ENCODE data around the gene HES3.

Gene HES3

DNA sequence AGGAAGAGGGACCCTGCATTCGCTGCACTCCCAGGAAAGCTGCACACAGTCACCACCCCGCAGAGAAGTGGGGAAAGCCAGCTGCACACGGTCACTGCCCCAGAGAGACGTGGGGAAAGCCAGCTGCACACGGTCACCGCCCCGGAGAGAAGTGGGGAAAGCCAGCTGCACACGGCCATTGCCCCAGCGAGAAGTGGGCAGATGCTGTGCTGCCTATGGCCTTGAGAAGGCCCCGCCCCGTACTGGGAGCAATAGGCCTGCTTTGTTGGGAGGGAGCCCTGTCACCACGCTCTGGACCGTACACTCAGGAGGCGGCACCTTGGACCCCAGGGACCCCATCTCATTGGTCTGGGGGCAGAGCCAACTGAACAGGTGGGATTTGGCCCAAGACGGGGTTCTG is 21.2 kb downstream of the HES3 start:
- DNase-seq: no peak

DNA sequence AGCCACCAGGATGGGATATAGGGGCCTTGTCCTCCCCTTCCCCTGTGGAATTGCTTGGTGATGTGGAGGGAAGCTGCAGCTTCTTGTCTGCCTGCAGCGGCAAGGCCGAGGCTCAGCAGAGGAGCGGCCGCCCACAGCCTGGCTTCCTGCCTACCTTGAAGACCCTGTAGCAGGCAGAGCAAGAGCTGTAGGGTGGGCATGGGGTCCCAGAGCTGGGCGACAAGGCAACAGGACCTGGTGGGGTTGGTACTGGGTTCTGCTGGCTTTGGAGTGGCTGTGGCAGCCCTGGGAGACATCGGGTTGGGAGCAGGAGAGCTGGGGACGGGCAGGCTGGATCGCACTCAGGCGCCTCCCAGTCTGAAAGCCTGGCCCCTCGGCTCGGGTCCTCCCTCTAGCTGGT is 22.7 kb downstream of the HES3 start:
- no peak for DNase-seq

DNA sequence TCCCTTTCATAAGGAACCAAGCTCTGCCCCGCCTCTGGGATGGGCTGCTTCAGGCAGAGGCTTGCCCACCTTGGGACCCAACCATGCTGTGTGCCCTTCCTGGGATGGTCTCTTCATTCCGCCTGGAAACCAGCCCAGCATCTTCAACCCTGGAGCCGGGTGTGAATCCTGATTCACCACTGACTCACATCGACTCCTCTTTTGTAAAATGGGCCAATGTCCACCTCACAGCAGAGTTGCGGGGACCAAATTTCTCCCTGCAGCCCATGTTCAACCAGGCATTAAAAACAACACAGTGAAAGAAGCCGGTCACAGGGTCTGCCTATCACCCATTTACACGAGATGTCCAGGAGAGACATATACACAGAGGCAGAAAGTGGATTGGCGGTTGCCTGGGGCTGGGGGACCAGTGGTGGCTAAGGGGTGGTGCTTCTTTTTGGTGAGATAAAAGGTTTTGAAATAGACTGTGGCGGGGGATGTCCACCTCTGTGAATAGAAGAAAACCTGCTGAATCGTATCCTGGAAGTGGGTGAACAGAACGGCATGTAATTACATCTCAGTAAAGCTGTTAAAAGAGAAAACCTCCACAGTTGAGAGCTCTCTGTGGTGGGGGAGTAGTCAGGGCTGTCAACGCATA is 23.8 kb downstream of the HES3 start:
- DNase-seq: no peak

DNA sequence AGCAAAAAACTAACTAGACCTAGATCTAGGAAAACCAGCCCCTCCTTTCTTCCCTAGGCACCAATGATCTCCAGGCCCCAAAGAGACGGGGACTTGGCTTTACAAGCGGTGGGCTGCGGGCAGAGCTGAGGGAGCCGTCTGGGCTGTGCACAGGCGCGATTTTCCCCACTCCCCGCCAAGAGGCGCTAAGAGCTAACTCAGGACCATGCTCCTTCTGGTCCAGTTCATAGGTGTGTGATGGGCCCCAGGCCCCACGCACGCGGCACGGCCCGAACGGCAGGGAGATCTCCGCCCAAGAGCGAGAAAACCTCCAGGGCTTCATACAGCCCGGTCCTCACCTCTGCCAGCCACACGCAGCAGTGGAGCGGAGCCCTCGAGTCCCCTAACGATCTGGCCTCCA is 24.4 kb downstream of the HES3 start:
- no peak for DNase-seq

DNA sequence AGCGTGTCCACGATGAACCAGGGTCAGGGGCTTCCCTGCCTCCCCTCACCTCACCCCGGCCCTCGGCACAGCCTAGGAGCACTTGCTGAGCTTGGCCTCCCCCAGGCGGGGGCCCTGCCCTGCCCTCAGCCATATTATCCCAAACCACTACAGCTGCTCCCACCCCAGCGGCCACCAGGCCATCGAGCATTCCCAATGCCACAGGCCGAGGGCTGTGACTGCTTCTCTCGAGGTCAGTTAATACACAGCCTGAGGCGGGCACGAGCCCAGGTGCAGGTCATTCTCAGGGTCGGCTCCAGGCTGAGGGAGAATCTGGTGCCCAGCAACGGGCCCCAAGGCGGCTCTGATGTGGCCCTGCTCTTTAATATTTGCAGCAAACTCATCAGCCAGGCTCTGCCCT is 25.3 kb downstream of the HES3 start:
- DNase-seq: no peak

DNA sequence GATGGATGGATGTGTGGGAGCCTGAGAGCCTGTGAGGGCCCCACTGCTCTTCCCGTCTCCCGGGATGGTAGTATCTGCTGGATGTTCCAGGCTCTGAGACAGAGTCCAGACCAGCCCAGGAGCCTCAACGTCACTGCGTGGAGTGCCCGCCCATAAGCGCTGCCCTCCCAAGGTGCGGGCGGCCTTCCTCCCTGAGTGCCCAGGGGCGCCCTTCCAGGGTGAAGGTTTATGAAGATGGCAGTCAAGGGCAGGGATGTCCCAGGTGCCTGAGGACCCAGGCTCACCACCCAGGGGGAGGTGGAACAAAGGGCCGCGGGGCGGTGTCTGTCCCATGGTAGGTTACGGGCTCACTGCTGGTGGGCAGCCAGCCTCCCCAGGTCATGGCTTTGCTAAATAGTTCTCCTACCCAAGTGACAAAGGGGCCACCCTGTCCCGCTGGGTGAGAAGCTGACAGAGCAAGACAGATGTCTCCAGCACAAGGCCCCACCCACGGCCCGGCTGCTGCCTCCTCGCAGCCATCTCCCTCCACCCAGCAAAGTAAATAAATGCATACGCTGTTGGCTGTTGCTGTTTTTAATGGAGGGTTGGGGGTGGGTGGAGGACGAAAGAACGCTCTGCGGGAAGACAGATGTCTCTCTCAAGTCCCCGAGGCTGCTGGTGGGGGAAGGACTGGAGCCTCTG is 25.9 kb downstream of the HES3 start:
- no peak for DNase-seq

DNA sequence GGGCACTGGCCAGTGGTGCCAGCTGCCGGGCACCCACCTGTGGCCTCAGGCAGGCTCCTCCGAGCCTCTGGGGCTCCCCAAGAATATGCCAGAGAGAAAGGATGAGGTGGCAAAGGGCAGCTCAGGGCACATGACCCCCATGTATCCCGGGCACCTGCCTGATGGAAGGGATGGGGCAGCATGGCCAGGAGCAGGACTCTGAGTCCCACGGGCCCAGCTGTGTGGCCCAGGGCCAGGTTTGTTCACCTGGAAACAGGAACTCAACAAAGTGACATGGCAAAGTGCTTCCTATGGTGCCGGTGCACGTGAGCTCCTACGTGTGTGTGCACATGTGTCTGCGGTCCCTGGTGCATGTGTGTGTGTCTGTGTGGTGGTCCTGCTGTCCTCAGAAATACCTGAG is 26.4 kb downstream of the HES3 start:
- DNase-seq: no peak

DNA sequence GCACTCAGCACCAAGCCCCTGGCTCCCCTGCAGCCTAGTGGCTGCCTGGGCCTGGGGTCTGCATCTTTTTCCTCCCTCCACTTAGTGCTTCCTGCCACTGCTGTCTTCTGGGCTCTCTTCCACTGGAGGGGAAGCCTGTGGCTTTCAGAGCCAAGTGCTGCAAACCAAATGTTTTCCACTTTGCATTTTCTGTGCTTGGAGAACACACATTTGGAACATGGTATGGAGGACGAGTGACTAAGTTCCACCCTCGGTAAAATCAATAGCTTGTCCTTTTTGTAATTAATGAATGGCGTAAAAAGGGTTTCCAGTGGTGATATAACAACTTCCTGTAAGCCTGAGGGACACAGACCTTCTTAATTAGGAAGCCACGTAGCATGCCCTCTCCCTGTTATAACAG is 27.0 kb downstream of the HES3 start:
- no peak for DNase-seq

DNA sequence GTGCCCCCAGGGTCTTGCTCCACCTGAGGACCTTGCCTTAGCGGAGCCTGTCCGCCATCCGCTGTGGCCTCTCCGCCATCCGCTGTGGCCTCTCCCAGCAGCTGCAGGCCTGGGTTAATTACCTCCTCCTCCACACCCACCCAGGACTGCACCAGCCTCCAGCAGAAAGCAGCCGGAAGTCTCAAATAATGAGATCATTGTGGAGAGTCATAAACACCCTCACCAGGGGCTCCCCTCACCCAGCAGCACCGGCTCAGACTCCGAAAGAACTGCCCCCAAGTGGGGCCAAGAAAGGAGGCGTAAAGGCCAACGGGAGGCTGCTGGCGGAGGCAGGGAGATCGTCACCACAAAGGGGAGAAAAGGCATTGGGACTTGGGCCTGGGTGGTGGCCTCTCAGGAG is 27.6 kb downstream of the HES3 start:
- no peak for DNase-seq

DNA sequence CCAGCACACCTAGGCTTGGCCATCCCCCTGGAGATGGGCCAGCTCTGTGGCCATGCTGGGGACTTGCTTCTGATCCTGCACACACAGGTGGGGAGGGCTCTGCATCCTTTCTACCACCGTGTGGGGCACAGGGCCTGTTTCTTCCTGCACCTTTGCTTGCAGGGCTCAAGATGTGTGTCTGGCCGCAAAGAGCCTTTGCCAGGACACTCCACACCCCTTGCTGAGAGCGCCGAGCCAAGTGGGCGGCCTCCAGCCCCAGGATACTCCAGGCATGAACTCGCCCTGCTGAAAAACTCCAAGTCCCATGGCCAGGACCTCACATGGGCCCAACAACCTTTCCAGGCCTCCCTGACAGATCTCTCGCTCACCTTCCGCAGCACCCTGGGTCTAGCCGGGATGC is 28.5 kb downstream of the HES3 start:
- DNase-seq: no peak

DNA sequence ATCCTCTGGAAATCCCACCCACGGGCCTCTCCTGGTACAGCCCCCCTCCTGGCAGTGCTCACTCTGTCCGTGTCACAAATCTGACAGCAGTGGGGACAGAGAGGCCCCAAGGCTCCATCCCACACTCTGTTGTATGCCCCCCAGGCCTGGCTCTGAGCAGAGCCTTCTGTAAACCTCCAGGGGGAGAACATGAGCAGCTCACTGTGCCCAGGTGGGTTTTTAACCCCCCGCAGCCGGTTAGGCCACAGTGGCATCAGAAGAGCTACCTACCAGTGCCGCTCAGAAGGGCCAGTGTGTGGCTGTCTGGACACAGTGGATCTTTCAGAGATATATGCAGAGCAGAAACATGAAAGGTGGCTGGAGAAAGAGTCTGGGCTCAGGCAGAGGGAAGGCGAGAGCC is 28.9 kb downstream of the HES3 start:
- DNase-seq: no peak

DNA sequence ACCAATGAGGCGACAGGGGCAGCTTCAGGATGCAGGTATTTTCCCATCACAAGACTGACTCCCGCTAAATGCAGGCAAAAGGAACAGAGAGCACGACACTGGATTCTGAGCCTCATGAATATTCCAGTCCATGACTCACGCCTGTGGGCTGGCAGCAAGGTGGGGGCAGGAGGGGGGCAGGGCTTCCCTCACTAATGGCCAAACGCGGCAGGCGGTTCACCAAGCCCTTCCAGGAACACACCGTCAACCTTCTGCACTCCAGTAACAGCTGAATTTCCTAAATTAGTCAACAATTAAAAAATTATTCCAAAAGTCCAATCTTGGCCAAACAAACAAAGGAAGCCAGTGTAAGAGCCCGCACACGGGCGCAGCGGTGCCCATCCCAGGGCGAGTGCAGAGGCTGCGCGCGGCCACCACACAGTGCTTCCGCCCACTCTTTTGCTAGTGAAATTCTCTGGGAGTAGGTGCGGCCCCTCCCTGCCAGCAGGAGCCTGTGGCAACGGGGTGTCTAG is 29.5 kb downstream of the HES3 start:
- no peak for DNase-seq

DNA sequence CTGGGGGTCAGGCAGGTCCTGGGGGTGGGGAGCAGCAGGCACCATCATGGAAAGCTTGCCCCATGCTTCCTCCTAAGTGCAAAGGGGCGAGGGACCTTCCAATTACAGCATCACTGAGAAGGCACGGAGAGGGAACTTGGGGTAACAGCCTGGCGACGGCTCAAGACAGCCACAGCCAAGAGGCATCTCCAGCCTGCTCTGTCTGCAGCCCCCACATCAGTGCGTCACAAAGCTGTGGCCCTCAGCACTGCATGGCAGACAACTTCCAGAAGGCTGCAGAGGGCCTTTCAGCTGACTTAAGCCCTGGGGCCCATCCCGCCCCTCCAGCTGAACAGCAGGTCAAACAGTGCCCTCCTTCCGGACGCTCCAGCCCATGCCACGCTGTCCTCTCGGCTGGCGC is 30.1 kb downstream of the HES3 start:
- no peak for DNase-seq

DNA sequence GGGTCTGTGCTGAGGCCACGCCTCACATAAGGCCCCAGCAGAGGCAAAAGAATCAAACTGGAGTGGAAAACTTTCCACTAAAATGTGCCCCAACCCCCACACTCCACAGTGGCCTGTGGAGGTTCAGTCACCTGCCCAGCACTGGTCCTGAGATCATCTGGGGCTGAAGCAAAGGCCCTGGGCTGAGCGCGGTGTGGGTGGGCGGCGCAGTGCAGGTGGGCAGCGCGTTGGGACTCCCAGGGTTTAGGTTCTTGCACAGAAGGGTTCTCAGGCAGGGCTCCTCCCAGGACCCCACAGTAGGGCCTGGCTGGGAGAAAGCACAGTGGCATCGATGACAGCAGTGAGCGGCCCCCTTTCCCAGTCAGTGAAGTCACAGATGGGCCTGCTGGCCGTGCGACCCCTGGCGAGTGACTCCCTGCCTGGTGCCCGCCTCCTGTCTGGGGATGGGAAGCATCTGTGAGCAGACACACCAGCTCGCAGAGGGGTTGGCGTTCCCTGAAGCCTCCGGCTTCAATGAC is 30.7 kb downstream of the HES3 start:
- no peak for DNase-seq

DNA sequence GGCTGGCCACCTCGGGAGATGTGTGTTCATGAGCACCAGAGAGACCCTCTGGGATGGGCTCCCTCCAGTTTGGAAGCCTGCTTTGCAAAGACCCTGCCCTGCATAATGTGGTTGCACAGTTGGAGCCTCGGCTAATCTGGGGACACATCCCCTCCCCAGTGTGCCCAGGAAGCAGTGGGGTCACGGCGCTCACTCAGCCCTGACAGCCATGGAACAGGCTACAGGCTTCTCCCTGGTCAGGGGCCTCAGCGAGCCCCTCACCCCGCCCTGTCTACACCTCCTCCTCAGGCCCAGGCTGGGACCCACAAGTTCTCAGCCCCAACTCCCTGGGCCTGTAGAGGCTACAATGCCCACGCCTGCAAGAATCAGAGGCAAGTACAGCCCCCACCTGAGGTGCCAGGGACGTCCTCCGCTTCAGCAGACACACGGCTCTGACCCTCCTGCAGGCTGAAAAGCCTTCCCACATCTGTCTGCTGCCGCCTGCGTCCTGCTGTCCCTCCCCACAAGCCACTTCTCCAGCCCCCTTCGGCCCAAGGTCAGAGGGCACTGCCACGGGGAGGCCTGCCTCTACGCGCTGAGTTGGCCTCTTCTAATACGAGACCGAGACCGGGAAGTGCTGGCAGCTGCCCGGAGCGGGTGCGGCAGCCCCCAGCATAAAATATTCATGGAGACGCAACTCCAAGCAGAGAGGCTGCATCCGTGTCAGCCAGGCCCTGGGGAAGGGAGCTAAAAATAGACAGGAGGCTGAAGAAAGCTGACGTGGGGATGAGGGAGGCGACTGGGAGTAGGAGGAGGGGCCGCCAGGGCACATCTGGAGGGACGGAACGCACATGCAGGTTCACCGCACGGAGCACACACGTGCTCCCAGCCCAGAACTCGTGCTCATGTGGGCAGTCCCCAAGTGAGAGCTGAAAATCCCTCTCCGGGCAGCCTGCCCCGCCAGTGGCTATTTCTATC is 32.1 kb downstream of the HES3 start:
- no peak for DNase-seq

DNA sequence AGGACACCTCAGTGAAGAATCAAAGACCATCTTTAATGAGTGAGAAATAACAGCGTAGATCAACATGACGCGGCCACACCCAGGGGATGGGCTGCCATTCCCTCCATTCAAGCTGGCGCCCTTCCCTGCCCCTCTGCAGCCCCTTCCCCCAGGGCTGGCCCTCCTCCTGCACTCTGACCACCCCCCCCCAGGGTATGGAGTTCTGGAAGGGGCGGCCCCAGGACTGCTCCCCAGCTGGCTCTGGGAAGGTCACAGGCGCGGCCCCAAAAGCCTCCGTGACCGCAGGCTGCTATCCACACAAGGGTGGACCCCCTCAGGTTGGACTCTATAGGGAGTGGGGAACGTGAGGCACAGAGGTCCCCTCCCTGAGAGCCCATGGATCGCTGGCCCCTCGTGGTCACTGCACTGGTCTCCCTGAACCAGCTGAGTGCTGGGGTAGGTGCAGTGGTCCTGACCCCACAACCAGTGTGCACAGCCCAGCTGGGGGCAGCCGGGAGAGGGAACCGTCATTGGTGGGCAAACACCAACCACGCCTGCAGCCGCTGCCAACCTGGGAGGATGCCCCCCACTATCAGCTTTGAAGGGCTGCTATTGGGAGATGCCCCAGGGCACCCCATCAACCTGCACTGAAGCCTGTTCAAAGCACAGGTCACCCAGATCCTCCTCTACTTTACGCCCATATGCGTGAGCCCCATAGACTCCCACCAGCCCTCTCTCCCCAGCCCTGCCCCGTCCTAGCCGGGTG is 33.0 kb downstream of the HES3 start:
- DNase-seq: no peak

DNA sequence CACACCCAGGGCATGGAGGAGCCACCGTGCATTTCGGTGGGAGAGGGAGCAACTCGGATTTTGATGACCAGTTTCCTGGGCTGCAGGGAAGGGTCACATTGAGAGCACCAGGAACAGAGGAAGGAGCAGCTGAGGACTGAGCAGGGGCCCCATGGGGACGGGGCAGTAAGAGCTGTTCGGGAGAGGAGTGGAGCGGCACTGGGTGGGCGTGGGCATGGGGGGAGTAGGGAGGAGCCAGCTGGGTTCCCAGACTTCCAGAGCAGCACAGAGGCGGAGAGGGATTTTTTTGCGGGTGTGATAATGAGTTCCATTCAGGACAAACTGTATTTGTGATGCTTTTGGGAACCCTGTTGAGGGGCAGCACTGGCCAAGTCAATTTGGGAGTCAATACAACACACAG is 34.3 kb downstream of the HES3 start:
- no peak for DNase-seq

DNA sequence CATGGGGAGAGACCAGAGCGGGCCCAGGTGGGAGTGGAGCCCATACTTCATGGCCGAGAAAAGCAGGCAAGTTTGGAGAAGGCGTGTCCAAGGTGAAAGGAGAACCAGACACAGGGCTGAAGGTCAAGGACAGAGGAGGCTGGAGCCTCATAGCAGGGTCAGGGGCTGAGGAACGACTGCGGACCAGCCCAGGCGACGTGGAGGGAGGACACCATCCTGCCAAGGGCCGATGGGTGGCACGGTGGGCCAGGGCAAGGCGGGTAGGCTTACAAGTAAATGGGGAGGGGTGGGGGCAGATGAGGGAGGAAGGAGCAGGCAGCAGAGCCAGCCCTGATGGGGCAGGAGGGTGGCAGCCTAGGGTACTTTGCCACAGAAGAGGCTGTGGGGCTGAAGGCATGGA is 35.1 kb downstream of the HES3 start:
- DNase-seq: no peak

DNA sequence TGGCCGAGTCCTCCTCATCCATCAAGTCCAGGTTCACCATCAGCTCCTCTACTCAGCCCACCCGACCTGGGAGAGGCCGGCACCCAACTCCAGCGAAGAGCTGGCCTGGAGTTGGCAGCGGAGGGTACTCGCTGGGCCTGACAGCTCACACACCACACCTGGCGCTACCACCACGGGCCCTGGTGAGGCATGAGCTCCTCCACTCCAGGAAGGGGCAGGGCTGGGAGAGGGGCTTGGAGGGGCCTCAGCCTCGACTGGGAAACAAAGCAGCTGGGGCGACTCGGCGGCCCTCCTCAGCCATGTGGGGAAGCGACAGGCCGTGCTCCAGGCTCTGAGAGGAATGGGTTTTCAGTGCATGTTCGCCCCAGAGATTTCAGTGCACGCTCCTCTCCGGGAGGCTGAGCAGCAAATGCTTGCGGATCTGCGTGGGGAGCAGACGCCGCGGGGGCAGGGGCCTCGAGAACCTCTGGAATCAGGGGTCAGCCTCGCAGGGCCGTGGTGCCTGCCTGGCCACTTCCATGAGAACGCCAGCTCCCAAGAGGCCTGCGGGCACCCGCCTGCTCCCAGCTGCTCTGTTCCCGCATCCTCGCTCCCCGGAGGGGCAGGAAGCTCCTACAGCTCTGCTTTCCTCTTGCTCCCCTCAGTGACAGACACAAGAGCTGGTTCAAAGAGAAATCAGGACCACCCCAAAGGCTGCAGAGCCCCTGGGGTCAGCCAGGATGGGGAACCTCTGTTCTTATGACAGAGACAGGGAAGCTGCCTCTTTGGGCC is 35.8 kb downstream of the HES3 start:
- DNase-seq: no peak

DNA sequence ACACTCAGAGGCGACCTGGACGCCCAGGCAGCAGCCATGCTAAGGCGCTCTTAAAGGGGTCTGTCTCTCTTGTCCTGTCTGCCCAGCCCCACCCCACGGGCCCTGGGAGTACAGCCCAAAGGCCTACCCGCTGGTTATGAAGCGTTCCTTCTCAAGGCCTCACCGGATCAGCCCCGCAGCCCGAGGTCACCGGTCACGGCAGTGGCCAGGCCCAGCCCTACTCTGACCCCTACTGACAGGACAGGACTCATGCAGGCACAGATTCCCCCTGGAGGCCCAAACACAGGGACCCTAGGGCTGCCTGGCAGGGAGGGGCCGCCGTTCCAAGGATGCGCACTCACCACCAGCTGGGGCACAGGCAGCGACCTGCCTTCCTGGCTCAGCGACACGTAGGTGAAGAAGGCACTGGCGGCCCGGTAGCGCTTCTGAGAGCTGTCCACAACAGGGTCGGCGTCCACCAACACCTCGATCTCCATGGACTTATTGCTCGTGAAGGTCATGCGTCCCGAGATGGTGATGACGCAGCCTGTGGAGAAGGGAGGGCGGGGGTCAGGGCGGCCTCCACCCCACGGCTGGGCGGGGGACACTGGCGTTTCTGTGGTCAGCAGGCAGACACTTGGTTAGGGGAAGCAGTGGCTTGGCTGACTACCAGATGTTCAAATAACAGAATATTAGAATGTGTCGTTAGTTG is 36.9 kb downstream of the HES3 start:
- peak; percentile 7 for DNase-seq

All from OCI-M1 (cell line).